GM20431 (cell line): ENCODE results near the gene PCDH19.
"Not testable (repeated sequence)": the region's sequence is repeated elsewhere in the genome, so short reads cannot be mapped to it uniquely, and the experiment has no call there.

Experiments used
- in situ Hi-C: fragments of 300-500 bp; cut with MseI, MboI; formaldehyde crosslinking; loops from one replicate; pipeline ENCODE4 v1.15.0; 2020; ENCODE audit warnings: low sequenced_read_pairs; ENCODE audit not compliant: unreplicated experiment

PCDH19 gene, protein sequence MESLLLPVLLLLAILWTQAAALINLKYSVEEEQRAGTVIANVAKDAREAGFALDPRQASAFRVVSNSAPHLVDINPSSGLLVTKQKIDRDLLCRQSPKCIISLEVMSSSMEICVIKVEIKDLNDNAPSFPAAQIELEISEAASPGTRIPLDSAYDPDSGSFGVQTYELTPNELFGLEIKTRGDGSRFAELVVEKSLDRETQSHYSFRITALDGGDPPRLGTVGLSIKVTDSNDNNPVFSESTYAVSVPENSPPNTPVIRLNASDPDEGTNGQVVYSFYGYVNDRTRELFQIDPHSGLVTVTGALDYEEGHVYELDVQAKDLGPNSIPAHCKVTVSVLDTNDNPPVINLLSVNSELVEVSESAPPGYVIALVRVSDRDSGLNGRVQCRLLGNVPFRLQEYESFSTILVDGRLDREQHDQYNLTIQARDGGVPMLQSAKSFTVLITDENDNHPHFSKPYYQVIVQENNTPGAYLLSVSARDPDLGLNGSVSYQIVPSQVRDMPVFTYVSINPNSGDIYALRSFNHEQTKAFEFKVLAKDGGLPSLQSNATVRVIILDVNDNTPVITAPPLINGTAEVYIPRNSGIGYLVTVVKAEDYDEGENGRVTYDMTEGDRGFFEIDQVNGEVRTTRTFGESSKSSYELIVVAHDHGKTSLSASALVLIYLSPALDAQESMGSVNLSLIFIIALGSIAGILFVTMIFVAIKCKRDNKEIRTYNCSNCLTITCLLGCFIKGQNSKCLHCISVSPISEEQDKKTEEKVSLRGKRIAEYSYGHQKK (N-terminal part only)

DNA sequence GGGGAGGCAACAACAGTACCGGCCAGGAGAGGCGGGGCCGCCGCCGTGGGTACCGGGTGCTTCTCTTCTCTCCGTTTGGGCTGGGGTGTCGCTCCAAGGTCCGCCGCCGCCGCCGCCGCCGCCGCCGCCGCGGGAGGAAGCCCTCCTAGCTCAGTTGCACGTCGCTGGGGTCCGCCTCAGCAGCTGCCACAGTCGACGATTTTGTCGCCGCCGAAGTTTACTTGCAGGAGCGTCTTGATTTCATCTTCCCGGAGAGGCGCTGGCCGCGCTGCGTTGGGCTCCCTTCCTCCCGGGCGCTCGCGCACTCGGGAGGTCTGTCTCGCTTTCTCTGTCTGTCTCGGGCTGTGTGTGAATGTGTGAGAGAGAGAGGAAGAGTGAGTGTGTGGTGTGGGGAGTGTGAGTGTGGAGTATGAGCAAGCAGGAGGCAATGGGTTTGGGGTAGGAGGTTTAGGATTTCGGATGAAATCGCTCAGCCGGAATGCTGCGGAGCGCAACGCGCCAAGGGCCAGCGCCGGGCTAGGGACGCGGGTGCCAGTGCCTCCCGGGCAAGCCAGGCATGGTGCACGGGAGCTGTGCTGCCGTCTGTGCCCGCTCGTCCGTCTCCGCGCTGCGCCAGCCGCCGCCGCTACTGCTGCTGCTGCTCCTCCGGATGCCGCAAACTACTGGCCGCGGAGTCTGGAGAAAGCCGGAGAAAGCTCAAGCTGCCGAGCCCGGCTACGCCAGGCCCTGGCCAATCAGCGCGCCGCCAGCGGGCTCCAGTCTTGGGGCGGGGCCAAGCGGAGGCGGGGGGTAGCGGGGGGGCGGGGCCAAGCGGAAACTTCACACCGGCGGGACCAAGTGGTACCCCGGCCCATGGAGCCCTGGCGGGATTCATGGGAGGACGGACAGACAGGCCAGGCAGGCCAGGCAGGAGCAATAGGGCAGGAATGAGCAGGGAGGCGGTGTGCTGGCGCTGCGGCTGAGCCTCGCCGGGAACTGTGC is at the start of gene PCDH19:
Gene PCDH19 (minus strand): TSS at position 664 of the 981 bp plus-strand sequence. CDS start 1,676 bp downstream, outside the sequence.
- in situ Hi-C loops = no loop called here

DNA sequence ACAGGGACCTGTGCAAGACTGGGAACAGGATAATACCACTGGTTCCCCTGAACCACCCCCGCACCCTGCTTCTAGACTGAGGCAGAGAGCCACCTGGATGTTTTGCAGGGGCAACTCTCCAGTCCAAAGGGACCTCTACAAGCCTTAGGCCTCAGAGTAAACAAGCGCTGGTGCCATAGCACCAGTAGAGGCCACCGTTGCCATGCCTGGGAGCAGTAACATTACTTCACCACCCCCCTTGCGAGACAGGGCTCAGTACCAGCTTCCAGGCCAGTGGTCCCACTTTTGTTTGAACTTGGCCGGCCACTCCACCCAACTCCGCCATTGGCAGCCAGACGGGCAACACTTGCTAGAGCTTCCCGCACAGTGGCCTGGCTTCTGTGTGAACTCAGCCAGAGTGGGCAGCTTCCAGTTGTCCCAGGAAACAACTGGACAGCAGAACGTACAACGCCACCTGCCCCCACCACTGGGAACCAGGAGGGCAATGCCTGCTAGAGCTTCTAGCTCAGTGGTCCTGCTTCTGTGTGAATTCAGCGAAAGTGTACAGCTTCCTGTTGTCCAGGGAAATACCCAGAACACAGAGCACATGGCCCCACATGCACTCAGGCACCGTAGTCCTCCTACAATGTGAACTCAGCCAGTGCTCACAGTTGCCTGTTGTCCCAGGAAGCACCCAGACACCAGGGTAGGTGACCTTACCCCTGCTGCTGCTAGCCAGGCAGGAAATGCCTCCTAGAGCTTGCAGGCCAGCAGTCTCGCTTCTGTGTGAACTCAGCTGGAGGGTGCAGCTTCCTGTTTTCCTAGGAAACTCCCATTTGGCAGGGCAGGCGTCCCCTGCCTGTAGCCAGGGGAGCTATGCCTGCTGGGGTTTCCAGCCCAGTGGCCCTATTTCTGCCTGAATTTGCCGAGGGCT is 39.9 kb upstream of the PCDH19 start:
- in situ Hi-C loops = no loop called here

DNA sequence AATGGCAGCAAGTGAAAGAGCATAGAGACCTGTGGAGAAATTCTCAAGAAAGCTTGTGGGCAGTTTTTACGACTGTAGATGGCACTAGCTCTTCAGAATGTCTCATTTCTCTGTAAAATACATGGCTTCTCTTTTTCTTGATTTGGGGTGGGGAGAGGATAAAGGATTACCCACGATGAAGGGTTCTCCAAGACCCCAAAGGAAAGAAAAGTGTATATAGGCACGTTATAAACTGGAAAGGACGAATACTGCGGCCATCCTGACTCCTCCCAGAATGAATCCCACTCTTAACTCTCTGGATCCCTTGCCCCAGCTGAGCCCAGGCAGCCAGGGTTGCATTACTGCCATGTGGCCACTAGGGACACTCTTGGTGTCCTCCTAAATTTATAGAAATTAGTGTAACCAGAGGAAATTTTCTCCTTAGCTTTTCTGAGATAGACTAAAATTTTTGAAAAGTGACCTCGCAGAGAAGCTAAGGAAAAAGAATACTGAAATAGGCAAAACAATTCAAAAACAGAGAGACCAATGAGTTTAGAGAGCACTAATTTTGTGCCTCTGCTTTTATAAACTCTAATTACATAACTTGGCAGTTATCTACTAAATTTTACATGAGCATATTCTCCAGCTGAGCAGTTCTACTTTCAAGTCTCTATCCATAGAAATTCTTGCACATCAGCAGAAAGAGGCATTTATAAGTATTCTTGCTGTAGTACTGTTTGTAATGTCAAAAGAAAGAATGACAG is 37.8 kb upstream of the PCDH19 start:
- in situ Hi-C loops = no loop called here

DNA sequence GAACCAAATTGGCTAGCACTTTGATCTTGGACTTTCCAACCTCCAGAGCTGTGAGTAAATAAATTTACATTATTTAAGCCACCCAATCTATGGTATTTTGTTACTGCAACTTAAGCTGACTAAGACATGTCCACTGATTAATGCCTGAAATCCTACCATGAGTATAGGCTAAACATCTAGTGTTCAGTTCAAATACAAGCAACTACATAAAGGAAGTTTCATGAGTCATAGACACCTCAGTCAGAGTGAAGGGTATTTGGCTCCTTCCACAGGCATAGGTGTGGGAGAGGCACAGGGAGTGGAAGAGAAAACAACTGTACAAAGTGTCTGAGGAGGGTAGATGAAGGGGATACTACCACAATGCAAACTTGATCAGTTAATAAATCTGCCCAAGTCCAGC is 35.5 kb upstream of the PCDH19 start:
- in situ Hi-C loops = no loop called here

DNA sequence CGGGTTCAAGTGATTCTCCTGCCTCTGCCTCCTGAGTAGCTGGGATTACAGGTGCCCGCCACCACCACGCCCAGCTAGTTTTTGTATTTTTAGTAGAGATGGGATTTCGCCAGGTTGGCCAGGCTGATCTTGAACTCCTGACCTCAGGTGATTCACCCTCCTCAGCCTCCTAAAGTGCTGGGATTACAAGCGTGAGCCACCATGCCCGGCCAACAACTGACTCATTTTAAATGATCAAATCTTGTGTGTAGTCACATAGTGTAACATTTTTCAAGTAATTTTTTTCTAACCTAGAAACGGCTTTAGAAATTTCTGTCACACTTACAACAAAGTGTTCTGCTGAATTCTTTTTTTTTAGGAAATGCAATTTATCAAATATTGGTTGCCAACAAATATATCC is 31.2 kb upstream of the PCDH19 start:
- in situ Hi-C loops = not testable (repeated sequence)

DNA sequence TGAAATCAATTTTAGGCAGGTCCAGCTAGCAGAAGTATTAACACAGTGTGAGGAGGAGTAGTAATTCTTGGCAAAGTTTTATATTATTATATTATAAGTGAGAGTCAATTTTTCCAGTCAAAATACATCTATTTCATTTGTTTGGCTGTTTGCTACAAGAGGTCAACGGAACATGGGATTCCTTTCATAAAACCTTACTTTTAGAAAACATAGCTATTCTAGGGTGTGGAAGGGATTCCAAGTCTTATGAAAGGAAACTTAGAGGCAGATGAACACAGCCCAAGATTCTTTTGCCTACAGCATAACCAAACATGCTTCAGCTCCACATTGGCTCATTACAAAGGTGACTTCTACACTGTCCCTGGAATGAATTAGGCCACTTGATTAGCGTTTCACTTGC is 29.9 kb upstream of the PCDH19 start:
- in situ Hi-C loops = no loop called here

DNA sequence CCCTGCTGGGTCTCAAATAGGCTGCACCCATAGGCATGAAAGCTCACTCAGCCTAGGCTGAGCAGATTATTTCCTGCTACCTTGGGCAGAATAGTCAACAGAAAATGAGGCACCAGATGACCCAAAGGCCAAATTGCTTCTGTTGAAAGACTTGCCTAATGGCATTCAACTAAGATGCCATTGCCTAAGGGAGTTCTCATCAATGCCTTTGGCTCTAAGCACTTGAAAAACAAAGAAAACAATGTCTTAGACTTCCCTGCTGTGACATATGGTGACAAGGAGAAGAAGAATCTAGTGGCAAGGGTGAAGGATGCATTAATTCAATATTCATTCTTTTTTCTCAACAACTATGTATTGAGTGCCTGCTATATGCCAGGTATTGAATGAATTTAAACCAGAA is 25.7 kb upstream of the PCDH19 start:
- in situ Hi-C loops = no loop called here

DNA sequence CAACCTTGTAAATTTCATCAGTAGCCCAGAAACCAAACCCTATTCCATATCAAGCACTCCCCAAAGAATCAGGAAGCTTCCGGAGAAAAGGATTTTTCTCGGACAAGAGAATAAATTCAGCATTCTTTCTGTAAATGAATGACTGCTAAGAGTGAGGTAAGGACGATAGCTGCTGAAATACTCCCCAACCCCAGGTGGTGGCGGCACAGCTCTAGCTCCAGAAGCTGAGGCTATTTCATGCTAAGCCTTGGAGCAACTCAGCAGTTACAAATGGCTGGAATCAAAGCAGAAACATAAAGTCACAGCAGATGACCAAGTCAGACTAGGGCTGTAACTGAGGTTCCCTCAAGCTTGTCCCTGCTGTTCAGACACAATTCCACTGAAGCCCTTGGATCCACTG is 13.9 kb upstream of the PCDH19 start:
- in situ Hi-C loops = no loop called here

DNA sequence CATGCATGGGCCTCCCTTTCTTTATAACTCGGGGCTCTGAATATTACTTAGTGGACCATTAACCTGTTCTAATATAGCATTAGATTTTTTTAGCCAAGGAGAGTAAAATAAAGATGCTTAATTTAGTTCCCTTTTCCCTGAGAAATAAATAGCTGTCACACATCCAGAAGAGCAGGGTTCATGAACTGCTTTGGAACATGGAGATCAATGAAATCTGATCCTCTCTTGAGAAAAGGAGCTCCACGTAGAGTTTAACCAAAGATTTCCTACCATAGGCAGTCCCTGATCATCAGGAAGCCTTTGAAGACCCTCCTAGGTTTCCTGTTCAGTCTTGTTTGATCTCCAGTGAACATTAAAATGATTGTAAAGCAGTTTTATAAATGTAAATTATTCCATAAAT is 8.5 kb upstream of the PCDH19 start:
- in situ Hi-C loops = no loop called here

DNA sequence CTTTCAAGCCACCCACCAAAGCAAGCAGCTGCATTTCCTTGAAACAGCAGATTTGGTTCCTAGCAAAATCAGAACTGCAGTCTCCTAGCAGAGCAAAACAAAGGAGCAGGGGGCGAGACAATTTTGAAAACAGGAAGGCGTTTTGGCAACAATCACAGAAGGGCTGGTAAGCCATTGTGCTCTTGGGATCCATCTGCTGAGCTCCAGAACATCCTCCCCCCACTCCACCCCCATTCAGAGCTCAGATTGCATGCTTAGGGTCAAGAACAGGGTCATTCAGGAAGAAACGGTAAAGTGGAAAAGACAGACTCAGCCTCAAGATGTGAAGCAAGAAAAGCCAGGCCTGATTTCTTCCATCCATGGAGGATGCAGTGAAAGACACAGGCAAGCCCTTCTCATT is 7.6 kb upstream of the PCDH19 start:
- in situ Hi-C loops = no loop called here

DNA sequence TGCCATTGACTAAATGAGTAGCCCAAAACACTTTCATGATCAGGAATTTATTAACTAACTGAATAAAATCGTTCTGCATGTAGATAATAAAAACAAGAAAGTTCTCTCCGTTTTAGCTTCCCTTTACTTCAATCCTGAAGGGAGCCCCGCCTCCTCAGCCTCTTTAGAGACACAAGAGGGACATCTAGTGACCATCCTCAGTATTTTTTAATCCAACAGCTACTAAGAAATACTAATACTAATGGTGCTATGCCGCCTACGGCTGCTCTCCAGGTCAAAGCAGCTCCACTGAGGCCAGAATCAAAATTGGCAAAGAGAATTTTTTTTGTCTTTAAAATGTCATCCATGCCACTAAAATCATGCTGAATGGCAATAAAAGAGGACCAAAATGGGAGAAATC is 3.2 kb upstream of the PCDH19 start:
- in situ Hi-C loops = no loop called here

DNA sequence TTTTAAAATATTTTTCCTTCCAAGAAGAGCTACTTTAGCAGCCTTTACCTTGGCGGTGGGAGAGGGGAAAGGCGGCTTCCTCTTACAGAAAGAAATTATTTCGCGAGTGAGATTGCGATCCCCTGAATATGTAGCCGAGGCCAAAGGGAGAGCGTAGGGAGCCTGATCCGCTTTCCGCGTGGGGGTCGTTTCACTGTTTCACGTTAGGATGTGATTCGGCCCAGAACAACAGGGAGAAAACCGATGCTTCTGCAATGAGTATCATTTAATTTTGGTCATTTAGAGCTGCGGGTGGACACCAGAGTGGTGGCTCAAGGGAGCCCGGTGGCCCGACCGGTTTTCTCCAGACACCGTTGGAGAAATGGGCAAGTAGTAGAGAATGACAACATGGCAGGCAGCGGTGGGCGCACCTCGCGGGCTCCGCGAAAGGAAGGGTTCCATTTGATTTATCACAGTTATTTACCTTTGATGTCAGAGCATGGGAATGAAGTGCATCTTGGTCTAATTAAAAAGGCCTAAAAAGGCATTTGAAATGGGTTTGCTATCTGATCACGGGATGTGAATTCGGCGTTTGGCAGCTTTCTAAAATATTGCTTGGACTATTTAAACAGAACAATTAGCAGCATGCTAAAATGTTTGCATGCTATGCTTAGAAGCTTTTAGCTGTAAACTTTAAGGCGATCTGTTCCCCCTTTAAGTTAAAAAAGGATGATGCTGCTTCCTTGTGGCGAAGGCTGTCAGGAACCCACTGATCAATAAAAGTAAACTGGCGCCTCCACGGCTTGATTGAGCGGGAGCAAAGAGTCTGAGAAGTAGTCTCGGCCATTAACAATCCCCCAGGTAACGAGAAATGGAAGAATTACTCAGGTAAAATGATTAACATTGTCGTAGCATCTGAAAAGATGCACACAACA is 2.0 kb upstream of the PCDH19 start:
- in situ Hi-C loops = no loop called here

DNA sequence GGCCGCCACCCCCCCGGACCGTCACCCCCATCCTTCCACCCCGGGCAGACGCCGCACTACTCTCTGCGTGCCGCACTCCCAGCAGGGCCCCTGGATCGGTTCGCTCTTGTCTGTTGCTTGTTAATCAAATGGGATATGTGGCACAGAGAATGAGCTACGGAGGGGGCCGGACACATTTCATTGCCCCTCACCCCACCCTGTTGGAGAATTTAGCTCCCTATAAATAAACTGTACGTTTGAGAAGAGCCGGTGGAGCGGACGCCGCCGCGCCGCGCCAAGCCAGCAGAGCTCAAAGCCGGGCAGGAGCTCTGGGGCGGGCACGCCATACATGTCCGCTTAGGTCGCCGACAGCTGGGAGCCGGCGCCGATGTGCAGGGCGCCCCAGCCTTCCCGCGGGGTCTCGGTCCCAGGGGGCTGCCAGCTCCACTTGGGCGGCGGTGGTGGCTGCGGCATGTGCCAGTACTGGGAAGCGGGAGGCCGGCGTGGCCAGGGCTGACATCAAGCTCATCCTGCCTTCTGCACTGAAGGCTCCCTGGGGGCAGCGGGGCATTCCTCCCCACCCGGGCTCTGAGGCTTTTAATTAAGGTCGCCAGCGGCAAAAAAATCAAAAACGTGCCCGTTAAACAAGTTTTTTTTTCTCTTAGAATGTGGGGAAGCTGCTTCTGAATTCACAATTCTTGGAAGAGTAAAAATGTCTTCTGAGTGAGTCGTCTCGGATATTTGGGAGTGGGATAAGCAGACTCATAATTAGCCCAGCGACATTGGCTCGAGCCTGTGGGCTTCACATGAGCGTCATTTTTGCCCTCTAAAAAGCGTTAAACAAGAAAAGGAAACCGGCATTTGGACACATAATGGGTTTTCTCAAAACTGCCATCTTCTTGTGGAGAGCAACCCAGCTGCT is 1.1 kb upstream of the PCDH19 start:
- in situ Hi-C loops = no loop called here

DNA sequence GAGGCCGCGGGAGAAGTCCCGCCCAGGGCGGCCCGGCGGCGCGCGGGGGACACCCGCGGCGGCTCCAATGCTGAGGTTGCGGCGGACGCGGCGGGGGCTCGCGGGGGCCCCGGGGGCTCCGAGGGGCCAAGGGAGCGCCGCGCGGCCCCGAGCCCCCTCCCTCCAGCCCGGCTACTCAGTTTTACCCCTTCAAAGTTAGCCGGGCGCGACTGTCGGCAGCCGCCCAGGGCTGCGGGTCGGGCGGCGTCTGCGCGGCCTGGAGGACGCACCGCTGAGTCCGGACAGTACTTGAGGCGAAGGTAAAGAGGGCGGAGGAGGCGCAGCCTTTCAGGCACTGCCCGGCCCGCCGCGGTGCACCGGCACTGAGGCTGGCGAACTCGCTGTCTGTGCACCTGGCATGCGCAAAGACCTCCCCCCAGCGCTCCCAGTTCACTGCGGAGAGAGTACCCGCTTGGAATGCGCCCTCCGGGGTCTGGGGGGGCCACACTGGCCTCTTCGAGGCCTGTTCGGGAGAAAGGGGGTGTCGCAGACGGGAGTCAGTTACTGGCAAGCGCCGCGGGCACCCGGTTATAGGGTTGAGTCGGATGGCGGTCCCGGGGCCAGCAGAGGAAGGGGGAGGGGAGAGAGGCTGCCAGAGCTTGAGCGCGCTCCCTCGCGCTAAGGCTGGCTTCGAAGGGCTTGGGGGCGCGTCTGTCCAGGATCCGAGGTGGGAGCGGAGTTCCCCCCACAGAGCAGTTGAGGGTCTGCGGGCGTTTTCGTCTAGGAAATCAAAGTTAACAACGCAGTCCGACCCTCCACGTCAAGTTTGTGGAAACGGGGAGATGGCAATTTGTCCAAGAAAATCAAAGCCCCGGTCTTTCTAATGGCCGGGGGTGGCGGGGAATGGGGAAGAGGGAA is 1.1 kb downstream of the PCDH19 start:
- in situ Hi-C loops = no loop called here

DNA sequence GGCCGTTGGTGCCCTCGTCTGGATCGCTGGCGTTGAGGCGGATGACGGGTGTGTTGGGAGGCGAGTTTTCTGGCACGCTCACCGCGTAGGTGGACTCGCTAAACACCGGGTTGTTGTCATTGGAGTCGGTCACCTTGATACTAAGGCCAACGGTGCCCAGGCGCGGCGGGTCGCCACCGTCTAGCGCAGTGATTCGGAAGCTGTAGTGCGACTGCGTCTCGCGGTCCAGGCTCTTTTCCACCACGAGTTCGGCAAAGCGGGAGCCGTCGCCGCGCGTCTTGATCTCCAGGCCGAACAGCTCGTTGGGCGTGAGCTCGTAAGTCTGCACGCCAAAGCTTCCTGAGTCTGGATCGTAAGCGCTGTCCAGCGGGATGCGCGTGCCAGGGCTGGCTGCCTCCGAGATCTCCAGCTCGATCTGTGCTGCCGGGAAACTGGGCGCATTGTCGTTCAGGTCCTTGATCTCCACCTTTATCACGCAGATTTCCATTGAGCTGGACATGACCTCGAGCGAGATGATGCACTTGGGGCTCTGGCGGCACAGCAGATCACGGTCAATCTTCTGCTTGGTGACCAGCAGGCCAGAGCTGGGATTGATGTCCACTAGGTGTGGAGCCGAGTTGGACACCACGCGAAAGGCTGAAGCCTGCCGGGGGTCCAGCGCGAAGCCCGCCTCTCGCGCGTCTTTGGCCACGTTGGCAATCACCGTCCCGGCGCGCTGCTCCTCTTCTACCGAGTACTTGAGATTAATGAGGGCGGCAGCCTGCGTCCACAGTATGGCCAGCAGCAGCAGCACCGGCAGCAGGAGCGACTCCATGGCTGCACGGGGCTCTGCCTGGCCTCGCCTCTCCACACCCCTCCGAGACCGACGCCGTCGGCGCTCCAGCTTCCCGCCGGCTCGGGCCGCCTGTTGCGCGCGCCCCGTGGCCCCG is 2.0 kb downstream of the PCDH19 start:
- in situ Hi-C loops = no loop called here
